ENCODE measurements around the gene RAB6C.
"Not testable (repeated sequence)": the region's sequence is repeated elsewhere in the genome, so short reads cannot be mapped to it uniquely, and the experiment has no call there.

RAB6C gene

DNA sequence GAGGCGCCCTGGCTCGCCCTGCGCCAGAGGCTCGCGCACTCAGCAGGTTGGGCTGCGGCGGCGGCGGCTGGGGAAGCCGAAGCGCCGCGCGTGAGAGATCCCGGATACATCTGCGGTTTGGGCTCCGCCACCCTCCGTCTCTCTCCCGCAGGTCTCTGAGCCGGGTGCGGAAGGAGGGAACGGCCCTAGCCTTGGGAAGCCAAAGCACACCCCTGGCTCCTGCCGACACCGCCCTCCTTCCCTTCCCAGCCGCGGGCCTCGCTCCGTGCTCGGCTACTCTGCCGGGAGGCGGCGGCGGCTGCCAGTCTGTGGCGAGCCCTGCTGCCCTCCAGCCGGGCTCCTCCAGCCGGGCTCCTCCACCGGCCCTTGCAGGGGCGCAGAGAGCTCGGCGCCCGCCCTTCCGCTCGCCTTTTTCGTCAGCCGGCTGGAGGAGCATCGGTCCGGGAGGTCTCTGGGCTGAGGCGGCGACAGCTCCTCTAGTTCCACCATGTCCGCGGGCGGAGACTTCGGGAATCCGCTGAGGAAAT lies at the start of gene RAB6C:
Gene RAB6C (plus strand): TSS at position 38 of the 527 bp plus-strand sequence. CDS start 450 bp downstream, at position 488.
- not testable (repeated sequence) for DNase-seq

DNA sequence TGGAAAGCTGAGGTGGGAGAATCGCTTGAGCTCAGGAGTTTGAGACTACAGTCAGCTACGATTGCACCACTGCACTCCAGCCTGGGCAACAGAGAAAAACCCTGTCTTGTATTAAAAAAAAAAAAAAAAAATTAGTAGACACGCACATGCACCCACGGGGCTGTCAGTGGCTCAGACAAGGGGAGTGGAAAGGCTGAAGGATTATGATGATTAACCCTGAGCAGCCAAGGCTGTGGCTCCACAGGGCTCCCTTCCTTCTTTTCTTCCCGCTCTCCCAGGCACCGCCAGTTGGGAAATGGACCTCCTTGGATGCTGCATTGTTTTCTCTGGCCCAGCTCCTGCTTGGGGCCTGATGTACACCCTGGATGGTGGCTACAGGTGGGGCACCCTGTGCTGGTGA lies 49.0 kb upstream of the RAB6C start:
- no peak for DNase-seq

DNA sequence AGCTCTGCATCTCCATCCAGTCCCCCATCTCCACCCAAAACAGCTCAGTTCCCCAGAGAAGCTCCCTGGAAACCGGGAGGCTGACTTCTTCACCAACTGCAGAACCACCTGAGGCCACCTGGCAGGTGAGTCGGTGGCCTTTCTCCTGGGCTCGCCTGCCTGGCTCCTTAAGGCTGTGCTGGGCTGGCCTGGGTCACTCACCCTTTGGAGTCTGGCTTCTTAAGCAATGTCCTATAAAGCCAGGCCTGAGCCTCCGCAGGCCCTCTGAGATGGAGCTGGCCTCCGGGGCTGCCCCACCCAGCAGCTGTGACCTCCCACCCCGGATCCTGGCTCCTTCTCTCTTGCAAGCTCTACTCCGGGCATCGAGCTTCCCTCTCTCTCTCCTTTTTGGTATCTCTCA lies 46.1 kb upstream of the RAB6C start:
- DNase-seq, result not testable (repeated sequence)

DNA sequence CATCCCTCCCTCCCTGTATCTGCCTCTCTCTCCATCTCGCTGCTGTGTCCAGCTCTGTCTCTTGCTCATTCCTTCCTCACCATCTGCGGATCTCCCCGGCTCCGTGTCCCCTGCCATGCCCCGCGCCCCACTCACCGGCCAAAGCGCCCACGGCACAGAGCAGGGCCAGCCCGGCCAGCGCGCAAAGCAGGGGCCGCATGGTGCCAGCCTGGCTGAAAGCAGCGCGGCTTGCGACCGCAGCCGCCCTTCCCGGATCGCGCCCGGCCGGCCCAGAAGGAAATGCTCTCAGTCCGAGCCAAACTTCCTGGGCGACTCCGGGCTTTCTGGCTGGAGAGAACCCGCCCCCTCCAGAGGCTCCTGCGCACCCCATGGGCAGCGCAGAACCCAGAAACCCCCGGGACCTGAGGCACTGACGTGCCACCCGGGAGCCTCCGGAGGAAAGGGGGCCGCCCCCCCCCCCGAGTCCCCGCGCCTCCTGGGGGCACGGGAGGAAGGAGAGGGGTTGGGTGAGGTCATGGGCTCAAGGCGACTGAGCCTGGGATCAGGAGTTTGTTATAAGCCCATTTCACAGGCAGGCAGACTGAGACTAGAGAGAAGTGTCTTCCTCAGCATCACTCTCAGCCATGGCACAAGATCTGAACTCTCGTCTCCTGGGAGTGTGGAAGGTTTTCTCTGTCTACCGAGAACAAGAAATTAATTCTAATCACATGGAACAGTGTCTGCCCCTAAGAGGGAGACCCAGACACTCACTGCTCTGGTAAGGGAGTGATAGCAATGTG lies 45.2 kb upstream of the RAB6C start:
- no peak for DNase-seq

GRCh38 chr2:129935118-129935517 lies 44.3 kb upstream of the RAB6C start:
- DNase-seq, result no peak

DNA sequence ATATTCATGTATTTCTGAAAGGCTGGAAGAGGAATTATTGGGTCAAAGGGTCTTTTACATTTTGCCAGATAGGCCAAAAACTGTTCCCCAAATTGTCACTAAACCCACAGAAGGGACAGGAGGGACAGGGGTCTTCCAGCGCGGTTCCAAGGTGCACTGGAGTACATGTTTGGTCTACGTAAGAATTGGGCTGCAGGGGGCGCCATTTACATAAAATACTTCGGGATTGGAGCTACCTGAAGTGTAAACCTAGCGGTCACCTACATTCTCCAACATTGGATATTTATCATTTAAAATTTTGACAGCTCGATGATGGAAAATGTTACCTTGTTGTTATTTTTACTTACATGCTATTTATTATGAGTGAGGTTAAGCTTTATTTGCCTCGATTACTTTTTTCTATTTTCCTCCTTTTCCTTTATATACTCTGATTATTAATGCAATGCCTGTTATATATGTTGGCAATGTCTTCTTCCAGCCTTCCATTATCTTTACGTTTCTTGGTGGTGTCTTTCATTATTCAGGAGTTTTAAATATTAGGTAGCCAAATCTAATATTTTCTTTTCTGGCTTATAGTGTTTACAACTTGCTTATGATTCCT lies 43.0 kb upstream of the RAB6C start:
- DNase-seq, result peak; percentile 73

DNA sequence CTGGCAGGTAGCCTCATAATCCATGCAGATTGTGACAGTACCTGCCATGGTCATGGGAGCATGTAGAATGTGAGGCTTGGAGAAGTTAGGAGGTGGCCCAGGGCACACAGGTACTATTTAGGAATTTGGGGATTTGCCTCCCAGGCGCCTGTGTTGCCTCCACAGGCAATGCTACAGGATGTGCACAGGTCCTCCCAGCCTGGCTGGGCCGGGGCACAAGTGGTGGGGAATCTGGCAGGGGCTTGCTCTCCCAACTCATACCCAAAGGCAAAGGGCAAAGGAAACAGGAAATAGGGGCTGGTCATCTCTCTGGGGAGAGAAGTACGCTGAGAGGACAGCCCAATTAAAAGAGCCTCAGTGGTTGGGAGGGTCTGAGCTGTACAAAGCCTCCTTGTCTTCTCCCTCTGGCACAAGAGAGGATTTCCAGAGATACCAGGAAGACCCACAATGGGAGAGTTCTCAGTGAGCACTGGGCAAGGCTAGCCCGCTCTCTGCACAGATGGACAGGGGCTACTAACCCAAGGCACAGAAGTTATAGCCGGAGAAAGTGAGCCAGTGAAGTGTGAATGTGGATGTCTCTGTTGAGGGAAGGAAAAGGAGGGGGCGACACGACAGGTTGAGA lies 40.5 kb upstream of the RAB6C start:
- DNase-seq, result not testable (repeated sequence)

DNA sequence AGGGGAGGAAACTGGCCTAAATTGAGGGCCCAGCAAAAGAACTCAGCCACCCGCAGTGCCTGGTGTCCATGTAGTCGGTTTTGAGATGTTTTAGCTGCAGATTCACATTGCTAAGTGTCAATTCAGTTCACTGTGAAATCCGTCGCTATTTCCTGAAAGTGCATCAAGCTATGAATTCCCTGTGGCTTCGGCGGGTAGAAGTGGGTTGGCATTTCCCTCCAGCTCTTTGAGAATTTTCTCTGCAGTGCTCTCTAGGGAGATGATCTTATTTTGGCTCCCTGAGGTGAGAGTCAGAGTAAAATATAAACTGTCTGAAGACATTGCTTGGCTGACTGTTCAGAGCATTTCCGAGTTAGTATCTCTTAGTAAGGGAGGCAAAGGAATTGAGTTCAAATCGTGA lies 36.0 kb upstream of the RAB6C start:
- DNase-seq, result not testable (repeated sequence)

DNA sequence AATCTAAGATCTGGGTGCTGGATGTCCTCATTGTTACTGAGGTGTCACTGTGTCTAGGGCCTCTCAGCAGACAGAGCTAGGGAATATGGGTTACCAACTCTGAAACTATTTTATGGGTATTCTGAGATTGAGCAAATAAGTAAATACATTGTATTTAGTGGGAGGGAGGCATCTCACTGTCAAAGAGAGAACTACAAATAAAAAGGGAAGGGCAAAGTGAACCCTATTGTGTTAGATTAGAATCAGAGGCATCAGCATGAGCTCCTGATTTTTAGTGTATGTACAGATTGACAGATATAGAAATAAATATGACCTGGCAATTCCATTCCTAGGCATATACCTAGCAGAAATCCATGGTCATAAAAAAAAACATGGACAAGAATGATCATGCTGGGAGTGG lies 33.9 kb upstream of the RAB6C start:
- no peak for DNase-seq

GRCh38 chr2:129947712-129948111 lies 31.8 kb upstream of the RAB6C start:
- DNase-seq, result not testable (repeated sequence)

GRCh38 chr2:129956171-129956570 lies 23.3 kb upstream of the RAB6C start:
- not testable (repeated sequence) for DNase-seq

GRCh38 chr2:129957891-129958290 lies 21.6 kb upstream of the RAB6C start:
- no peak for DNase-seq

DNA sequence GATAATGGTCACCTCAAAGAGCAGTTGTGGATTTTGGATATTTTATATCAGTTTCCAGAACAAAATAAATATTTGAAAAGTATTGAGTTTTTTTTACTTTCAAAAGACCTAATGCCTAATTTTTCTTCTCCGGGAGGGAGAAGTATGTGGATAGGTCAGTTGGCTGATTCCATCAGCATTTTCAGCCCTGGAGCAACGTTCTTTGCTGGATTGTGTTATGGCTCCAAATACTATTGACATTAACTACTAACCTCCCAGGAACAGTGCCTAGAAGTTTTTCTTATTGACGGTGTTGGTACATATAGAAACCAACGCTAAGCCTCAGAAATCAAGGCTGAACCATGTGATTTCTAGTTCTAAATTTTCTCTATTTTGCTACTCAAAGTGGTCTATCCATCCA lies 20.7 kb upstream of the RAB6C start:
- DNase-seq, result not testable (repeated sequence)

GRCh38 chr2:129968605-129969004 lies 10.9 kb upstream of the RAB6C start:
- DNase-seq, result not testable (repeated sequence)

DNA sequence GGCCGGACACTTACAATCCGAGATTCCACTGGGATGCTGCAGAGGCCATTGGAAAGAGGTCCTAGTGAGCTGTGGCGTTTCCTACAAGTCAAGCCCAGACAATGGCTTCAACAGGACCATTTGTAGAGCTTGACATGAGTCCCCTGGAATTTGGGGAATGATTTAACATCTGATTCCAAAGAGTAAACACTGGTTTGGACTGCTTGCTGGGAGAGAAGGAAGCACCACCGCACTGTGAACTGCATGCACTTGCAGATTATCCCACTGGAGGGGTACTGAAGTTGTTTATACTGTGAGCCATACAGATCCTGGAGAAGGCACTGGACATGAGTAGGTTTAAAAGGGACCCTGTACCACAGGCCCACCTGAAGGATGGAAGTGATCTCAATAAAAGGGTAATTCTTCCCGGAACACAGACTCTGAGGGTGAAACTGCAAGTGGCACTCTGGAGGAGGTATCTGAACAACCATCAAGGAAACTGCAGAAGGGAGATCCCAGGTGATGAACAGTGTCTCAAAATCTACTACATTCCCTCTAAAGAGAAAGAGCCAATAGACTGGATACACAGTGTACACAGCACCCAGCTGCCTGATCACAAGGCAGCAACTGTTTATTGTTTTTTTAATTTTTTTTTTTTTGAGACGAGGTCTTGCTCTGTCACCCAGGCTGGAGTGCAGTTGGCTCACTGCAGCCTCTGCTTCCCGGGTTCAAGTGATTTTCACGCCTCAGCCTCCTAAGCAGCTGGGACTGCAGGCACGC lies 4.3 kb upstream of the RAB6C start:
- no peak for DNase-seq

- not testable (repeated sequence) for DNase-seq
Measured at GRCh38 chr2:129976969-129977368, 2.5 kb upstream of the RAB6C start.

DNA sequence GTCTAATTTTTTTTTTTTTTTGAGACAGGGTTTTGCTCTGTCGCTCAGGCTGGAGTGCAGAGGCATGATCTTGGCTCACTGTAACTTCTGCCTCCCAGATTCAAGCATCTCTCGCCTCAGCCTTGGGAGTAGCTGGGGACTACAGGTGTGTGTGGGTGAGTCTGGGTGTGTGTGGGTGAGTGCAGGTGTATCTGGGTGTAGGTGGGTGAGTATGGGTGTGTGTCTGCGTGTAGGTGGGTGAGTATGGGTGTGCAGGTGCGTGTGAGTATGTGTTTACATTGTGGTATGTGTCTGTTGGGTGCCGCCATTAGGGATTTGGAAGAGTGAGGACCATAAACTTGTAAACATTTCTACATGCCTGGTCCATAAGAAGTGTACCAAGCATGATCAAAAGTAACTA lies 1.5 kb upstream of the RAB6C start:
- DNase-seq, result no peak

DNA sequence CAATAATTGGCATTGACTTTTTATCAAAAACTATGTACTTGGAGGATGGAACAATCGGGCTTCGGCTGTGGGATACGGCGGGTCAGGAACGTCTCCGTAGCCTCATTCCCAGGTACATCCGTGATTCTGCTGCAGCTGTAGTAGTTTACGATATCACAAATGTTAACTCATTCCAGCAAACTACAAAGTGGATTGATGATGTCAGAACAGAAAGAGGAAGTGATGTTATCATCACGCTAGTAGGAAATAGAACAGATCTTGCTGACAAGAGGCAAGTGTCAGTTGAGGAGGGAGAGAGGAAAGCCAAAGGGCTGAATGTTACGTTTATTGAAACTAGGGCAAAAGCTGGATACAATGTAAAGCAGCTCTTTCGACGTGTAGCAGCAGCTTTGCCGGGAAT lies 780 bp downstream of the RAB6C start:
- DNase-seq, result not testable (repeated sequence)

- DNase-seq, result not testable (repeated sequence)
Measured at GRCh38 chr2:129981689-129982088, 2.2 kb downstream of the RAB6C start.

GRCh38 chr2:129984426-129984825 lies 5.0 kb downstream of the RAB6C start:
- DNase-seq, result no peak

DNA sequence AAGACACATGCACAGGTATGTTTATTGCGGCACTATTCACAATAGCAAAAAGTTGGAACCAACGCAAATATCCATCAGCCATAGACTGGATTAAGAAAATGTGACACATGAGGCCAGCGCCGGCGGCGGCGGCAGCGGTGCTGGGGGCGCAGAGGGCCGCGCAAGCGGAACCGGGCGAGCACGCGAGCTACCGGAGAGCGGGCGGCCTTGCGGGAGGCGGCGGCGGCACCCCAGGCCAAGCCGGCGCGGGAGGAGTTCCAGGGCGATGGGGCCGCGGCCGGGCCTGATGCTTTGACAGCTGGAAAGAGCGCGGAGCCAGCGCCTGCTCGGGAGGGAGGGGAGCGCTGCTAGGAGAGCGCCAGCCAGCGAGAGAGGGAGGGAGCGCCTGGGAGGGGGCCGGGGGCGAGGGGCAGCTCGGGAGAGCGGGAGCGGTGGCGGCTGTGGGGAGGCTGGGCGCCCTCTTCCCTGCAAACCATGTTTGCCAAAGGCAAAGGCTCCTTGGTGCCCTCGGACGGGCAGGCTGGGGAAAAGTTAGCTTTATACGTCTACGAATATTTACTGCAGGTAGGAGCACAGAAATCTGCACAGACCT lies 13.0 kb downstream of the RAB6C start:
- DNase-seq, result not testable (repeated sequence)

GRCh38 chr2:129993151-129993550 lies 13.7 kb downstream of the RAB6C start:
- not testable (repeated sequence) for DNase-seq

All from activated CD8-positive, alpha-beta memory T cell treated with anti-CD3 and anti-CD28 coated beads for 24 hours (primary cell).